ENCODE measurements around the gene MYEOV. TPM values are rescaled to one million over a fixed set of nuclear protein-coding genes. Genes with fewer than 3 reads are reported as not detected.

The MYEOV gene
- polyA plus RNA-seq, 3 donors = 0.03 TPM; not detected in 2

- no peak for DNase-seq
- 83% methylated on average over 2 of the region's 3 CpGs for WGBS (ENCODE audit: insufficient coverage)
- Mint-ChIP-seq H3K4me1 (no peaks in the 10 kb centered on the region), H3K27me3 (ENCODE audit: low read depth in 3 of 3) (peaks cover 5 to 12% (median 6%) of the 10 kb centered on the region in 3 donors), H3K4me3 (no peak overlapping the region), H3K9me3 (peaks cover 0 to 9% (median 3%) of the 10 kb centered on the region in 7 donors), H3K27ac (no peak overlapping the region), H3K36me3 (no peaks in the 10 kb centered on the region)
- no peaks in the 10 kb centered on the region for H3K79me2 ChIP-seq (ENCODE audit: insufficient read depth, low read length)
- H3K4me3 ChIP-seq (replicated peaks in 1 of 3; ENCODE audit: low read depth in 2 of 3, low read length in 3 of 3) = no peak overlapping the region
- intact Hi-C loops (cut with micrococcal nuclease) = no loop called here
- no peaks in the 10 kb centered on the region for H4K20me1 ChIP-seq (ENCODE audit: insufficient read depth, low read length)
- no peak overlapping the region for H2AFZ ChIP-seq (ENCODE audit: insufficient read depth, low read depth, low read length, poor library complexity, severe bottlenecking)
- H3K36me3 ChIP-seq (replicated peaks in 1 of 2; ENCODE audit: control insufficient read depth in 1 of 2, insufficient read depth in 2 of 2, low read length in 2 of 2) = no peaks in the 10 kb centered on the region
- TF ChIP-seq, protein P1, sequence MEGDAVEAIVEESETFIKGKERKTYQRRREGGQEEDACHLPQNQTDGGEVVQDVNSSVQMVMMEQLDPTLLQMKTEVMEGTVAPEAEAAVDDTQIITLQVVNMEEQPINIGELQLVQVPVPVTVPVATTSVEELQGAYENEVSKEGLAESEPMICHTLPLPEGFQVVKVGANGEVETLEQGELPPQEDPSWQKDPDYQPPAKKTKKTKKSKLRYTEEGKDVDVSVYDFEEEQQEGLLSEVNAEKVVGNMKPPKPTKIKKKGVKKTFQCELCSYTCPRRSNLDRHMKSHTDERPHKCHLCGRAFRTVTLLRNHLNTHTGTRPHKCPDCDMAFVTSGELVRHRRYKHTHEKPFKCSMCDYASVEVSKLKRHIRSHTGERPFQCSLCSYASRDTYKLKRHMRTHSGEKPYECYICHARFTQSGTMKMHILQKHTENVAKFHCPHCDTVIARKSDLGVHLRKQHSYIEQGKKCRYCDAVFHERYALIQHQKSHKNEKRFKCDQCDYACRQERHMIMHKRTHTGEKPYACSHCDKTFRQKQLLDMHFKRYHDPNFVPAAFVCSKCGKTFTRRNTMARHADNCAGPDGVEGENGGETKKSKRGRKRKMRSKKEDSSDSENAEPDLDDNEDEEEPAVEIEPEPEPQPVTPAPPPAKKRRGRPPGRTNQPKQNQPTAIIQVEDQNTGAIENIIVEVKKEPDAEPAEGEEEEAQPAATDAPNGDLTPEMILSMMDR (IDR thresholded peaks at IDR 0.05) = no peak
- H3K4me2 ChIP-seq (replicated peaks; ENCODE audit: extremely low read depth, low read length, poor library complexity, severe bottlenecking) = no peak overlapping the region
- no peak overlapping the region for H3K9ac ChIP-seq (ENCODE audit: insufficient read depth, low read length, poor library complexity, severe bottlenecking)
- H3K9me3 ChIP-seq (replicated peaks in 1 of 2; ENCODE audit: control insufficient read depth in 1 of 2, insufficient read depth in 1 of 2, low read length in 2 of 2) = no peaks in the 10 kb centered on the region
- no peak overlapping the region for H3K27ac ChIP-seq (ENCODE audit: low read depth in 1 of 2, low read length in 2 of 2)
- H3K4me1 ChIP-seq (ENCODE audit: control insufficient read depth in 1 of 2, insufficient read depth in 2 of 2, low read length in 2 of 2) = no peaks in the 10 kb centered on the region
- H3K27me3 ChIP-seq (ENCODE audit: control insufficient read depth in 2 of 2, insufficient read depth in 2 of 2, low read length in 2 of 2) = no peaks in the 10 kb centered on the region
These were observed 30.3 kb upstream of the MYEOV start for GRCh38 chr11:69263736-69264052.

DNA sequence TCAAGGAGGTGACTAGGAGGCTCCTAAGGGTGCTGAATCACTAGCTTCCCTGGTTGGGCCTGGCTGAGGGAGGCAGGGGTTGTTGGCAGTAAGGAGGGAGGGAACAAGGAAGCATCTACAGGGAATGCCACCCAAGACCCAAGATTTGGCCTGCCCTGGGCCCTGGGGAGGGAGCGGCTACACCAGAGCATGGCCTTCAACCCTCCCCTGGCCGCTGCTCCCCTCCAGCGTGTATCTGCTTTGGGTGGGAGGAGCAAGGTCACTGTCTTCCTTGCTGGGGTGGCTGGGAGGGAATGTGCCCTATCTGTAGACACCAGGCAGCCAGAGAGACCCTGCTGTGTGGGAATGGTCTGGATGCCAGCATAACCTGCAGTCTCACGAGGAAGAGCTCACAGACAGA is 29.5 kb upstream of the MYEOV start:
- H3K4me3 Mint-ChIP-seq = no peak overlapping the region
- H3K36me3 Mint-ChIP-seq = no peaks in the 10 kb centered on the region
- Histone ChIP-seq H3K4me2 (replicated peaks; ENCODE audit: extremely low read depth, low read length, poor library complexity, severe bottlenecking) (no peak overlapping the region), H2AFZ (ENCODE audit: insufficient read depth, low read depth, low read length, poor library complexity, severe bottlenecking) (no peak overlapping the region), H3K27me3 (ENCODE audit: control insufficient read depth in 2 of 2, insufficient read depth in 2 of 2, low read length in 2 of 2) (no peaks in the 10 kb centered on the region), H3K4me1 (ENCODE audit: control insufficient read depth in 1 of 2, insufficient read depth in 2 of 2, low read length in 2 of 2) (no peaks in the 10 kb centered on the region), H3K79me2 (ENCODE audit: insufficient read depth, low read length) (no peaks in the 10 kb centered on the region), H3K4me3 (replicated peaks in 1 of 3; ENCODE audit: low read depth in 2 of 3, low read length in 3 of 3) (no peak overlapping the region), H4K20me1 (ENCODE audit: insufficient read depth, low read length) (no peaks in the 10 kb centered on the region), H3K9ac (ENCODE audit: insufficient read depth, low read length, poor library complexity, severe bottlenecking) (no peak overlapping the region), H3K9me3 (replicated peaks in 1 of 2; ENCODE audit: control insufficient read depth in 1 of 2, insufficient read depth in 1 of 2, low read length in 2 of 2) (no peaks in the 10 kb centered on the region), H3K36me3 (replicated peaks in 1 of 2; ENCODE audit: control insufficient read depth in 1 of 2, insufficient read depth in 2 of 2, low read length in 2 of 2) (no peaks in the 10 kb centered on the region), H3K27ac (ENCODE audit: low read depth in 1 of 2, low read length in 2 of 2) (no peak overlapping the region)
- TF ChIP-seq, protein P1 (IDR thresholded peaks at IDR 0.05) = no peak
- peaks cover 5 to 11% (median 6%) of the 10 kb centered on the region in 3 donors for H3K27me3 Mint-ChIP-seq (ENCODE audit: low read depth in 3 of 3)
- H3K27ac Mint-ChIP-seq = no peak overlapping the region
- H3K4me1 Mint-ChIP-seq = no peaks in the 10 kb centered on the region
- intact Hi-C loops (cut with micrococcal nuclease) = no loop called here
- no peak for DNase-seq
- H3K9me3 Mint-ChIP-seq = peaks cover 0 to 8% (median 3%) of the 10 kb centered on the region in 7 donors
- 81% methylated on average over 2 of the region's 4 CpGs for WGBS (ENCODE audit: insufficient coverage)
